K562 (cell line): Measurements from ENCODE around the gene CAMK1D. TPM values are rescaled to one million over a fixed set of nuclear protein-coding genes. Genes with fewer than 3 reads are reported as not detected.

Experiments
- ATAC-seq: fragments of 200-7000 bp; cut with Tn5 transposase; 3 replicates; pipeline ENCODE4 v1.9.1; 2020; ENCODE audit warnings: moderate library complexity
- BruUV-seq: library from RNA; stranded (reverse); fragments of 400-500 nt; replicated peaks from 2 replicates; lab custom pipeline; 2021; lab: Mats Ljungman, UMichigan
- CTCF ChIA-PET: fragments of 300-600 bp; formaldehyde crosslinking; extraction: SDS; loops from one replicate; lab custom pipeline; 2021; ENCODE audit warnings: low intra/inter-chr PET ratio; lab: Yijun Ruan, JAX
- POLR2A ChIA-PET: fragments of 300-600, 350-650 bp; sonication (Branson Sonifier 250); formaldehyde crosslinking; extraction: SDS; loops from one replicate; lab custom pipeline; 2021; ENCODE audit warnings: antibody characterized with exemption, inconsistent platforms; lab: Yijun Ruan, JAX
- DNase-seq, 4 experiments: peaks; one replicate each; pipeline versions ENCODE4 v3.0.0 to v3.0.0-alpha.2; 2011 to 2018; ENCODE audit warnings: low spot score in 3 of 4, mixed read lengths in 3 of 4; ENCODE audit errors: extremely low read depth in 1 of 4
- FAIRE-seq: peaks from 2 replicates; lab custom pipeline; 2011; peaks lifted over from hg19 to GRCh38; lab: Jason Lieb, UNC
- H2AFZ ChIP-seq: 2 replicates; pipeline ENCODE4 v1.6.0; 2011; ENCODE audit warnings: low read depth, low read length, control low read depth, inconsistent platforms
- H3K27ac ChIP-seq: fragments of 200-600 bp; 3 replicates; pipeline ENCODE4 v1.8.0; 2011; ENCODE audit warnings: low read depth, mild to moderate bottlenecking, control low read depth, inconsistent platforms, low read length, moderate library complexity, mixed read lengths; ENCODE audit errors: extremely low read depth
- H3K27me3 ChIP-seq, 2 experiments: fragments of 300-600 bp in 1 of 2; 2 replicates in 1 of 2; 3 replicates in 1 of 2; pipeline versions ENCODE4 v1.6.0 to v1.8.0; 2011; ENCODE audit warnings: inconsistent platforms in 2 of 2, low read length in 2 of 2, mild to moderate bottlenecking in 1 of 2, mixed read lengths in 1 of 2, moderate library complexity in 1 of 2; ENCODE audit not compliant: control insufficient read depth in 2 of 2, insufficient read depth in 2 of 2
- H3K36me3 ChIP-seq: fragments of 300-600 bp; 3 replicates; pipeline ENCODE4 v1.8.0; 2011; ENCODE audit warnings: mild to moderate bottlenecking, low read length, inconsistent platforms; ENCODE audit not compliant: control insufficient read depth, insufficient read depth
- H3K4me1 ChIP-seq, 2 experiments: fragments of 200-600 bp in 1 of 2; replicated peaks in 1 of 2; 2 replicates in 1 of 2; 3 replicates in 1 of 2; pipeline versions ENCODE4 v1.5.1 to v1.8.0; 2011; ENCODE audit warnings: inconsistent platforms in 2 of 2, low read length in 2 of 2, mild to moderate bottlenecking in 1 of 2, mixed read lengths in 1 of 2, moderate library complexity in 1 of 2; ENCODE audit not compliant: control insufficient read depth in 2 of 2, insufficient read depth in 2 of 2
- H3K4me2 ChIP-seq: 2 replicates; pipeline ENCODE4 v1.6.1; 2011; ENCODE audit warnings: low read length, control low read depth, inconsistent platforms, mixed read lengths; ENCODE audit not compliant: insufficient read depth
- H3K4me3 ChIP-seq: fragments of 200-600 bp; sonication (generic), shearing (Covaris generic); 2 replicates; pipeline ENCODE4 v1.5.1; 2016; ENCODE audit warnings: control low read depth, inconsistent platforms
- H3K79me2 ChIP-seq: fragments of 200-600 bp; 3 replicates; pipeline ENCODE4 v1.8.0; 2011; ENCODE audit warnings: low read length, inconsistent platforms; ENCODE audit not compliant: control insufficient read depth, insufficient read depth
- H3K9ac ChIP-seq, 2 experiments: 2 replicates each; pipeline versions ENCODE4 v1.6.0 to v1.6.1; 2011; ENCODE audit warnings: low read depth in 2 of 2, low read length in 2 of 2, control low read depth in 1 of 2, inconsistent platforms in 1 of 2, mild to moderate bottlenecking in 1 of 2, mixed read lengths in 1 of 2; ENCODE audit not compliant: insufficient read depth in 1 of 2
- H3K9me1 ChIP-seq: one replicate; pipeline ENCODE4 v1.6.0; 2011; ENCODE audit warnings: inconsistent platforms, mild to moderate bottlenecking, low read length, moderate library complexity; ENCODE audit not compliant: control insufficient read depth, insufficient read depth
- H3K9me3 ChIP-seq: replicated peaks from 2 replicates; pipeline ENCODE4 v1.5.1; 2011; ENCODE audit warnings: low read depth, low read length, inconsistent platforms; ENCODE audit not compliant: control insufficient read depth, insufficient read depth
- H4K20me1 ChIP-seq: replicated peaks from 2 replicates; pipeline ENCODE4 v1.6.1; 2011; ENCODE audit warnings: low read length, inconsistent platforms, mixed read lengths; ENCODE audit not compliant: control insufficient read depth, insufficient read depth
- BCL6 ChIP-seq: fragments of 250-450 bp; sonication (Bioruptor Pico); IDR thresholded peaks from 2 replicates; pipeline ENCODE4 v1.4.0; 2020
- CBFA2T3 ChIP-seq: fragments of 450-650 bp; IDR thresholded peaks from 2 replicates; pipeline ENCODE4 v1.6.1; 2017
- CCNT2 ChIP-seq: IDR thresholded peaks from 2 replicates; pipeline ENCODE4 v1.6.1; 2011; ENCODE audit warnings: borderline replicate concordance, low read depth, mild to moderate bottlenecking, moderate library complexity, mixed read lengths, low read length; ENCODE audit not compliant: insufficient read length; ENCODE audit errors: extremely low read depth
- CHCHD3 ChIP-seq: fragments of 250-450 bp; sonication (Bioruptor Pico); IDR thresholded peaks from 2 replicates; pipeline ENCODE4 v2.1.2; 2022; ENCODE audit warnings: mild to moderate bottlenecking
- HDAC1 ChIP-seq, 2 experiments: fragments of 450-650 bp; IDR thresholded peaks; 2 replicates each; pipeline ENCODE4 v1.6.1; 2016 to 2017; ENCODE audit warnings: inconsistent platforms in 1 of 2, mild to moderate bottlenecking in 1 of 2, moderate library complexity in 1 of 2
- HNRNPK ChIP-seq: fragments of 200-400 bp; formaldehyde crosslinking; IDR thresholded peaks from one replicate; pipeline ENCODE4 v1.6.1; 2018; ENCODE audit warnings: mild to moderate bottlenecking, low read depth, low read length; ENCODE audit not compliant: poor library complexity, severe bottlenecking
- JUN ChIP-seq, 2 experiments: sonication (generic) in 1 of 2; formaldehyde crosslinking in 1 of 2; IDR thresholded peaks; 2 replicates each; pipeline versions ENCODE4 v1.6.1 to v1.8.0; 2012 to 2022; ENCODE audit warnings: borderline replicate concordance in 2 of 2, mild to moderate bottlenecking in 2 of 2, improper control_type of control experiment in 1 of 2, low read depth in 1 of 2, low read length in 1 of 2, missing genetic modification reagents in 1 of 2
- KAT8 ChIP-seq: fragments of 450-650 bp; IDR thresholded peaks from 2 replicates; pipeline ENCODE4 v1.6.1; 2016; ENCODE audit warnings: low read depth, mild to moderate bottlenecking
- MED1 ChIP-seq: sonication (generic); formaldehyde crosslinking; IDR thresholded peaks from 2 replicates; pipeline ENCODE4 v1.8.1; 2023; ENCODE audit warnings: missing genetic modification reagents, borderline replicate concordance
- TCFL5 ChIP-seq: fragments of 250-450 bp; sonication (Bioruptor Pico); conservative IDR thresholded peaks from 2 replicates; pipeline ENCODE4 v1.6.1; 2021; ENCODE audit warnings: mild to moderate bottlenecking, moderate library complexity, matching md5 sums
- ZHX1 ChIP-seq: fragments of 150-350 bp; conservative IDR thresholded peaks from 2 replicates; pipeline ENCODE4 v1.6.1; 2014; ENCODE audit warnings: low read length
- ZNF140 ChIP-seq: fragments of 250-450 bp; sonication (Bioruptor Pico); IDR thresholded peaks from 2 replicates; pipeline ENCODE4 v1.8.0; 2021; ENCODE audit warnings: moderate library complexity, mild to moderate bottlenecking, inconsistent platforms
- ZNF444 ChIP-seq: fragments of 250-450 bp; sonication (Bioruptor Pico); IDR thresholded peaks from 2 replicates; pipeline ENCODE4 v1.4.0; 2020; ENCODE audit warnings: mild to moderate bottlenecking, moderate library complexity
- ZNF592 ChIP-seq: fragments of 450-650 bp; IDR thresholded peaks from 2 replicates; pipeline ENCODE4 v1.6.1; 2017; ENCODE audit warnings: antibody characterized with exemption, mild to moderate bottlenecking
- WGBS: fragments of 100-300 bp; shearing (Covaris generic); methylation state at CpG from one replicate; pipeline ENCODE4 v1.1.6; 2016; ENCODE audit warnings: low coverage, mixed read lengths; ENCODE audit not compliant: insufficient coverage; ENCODE audit errors: missing lambda C conversion rate; 5-methylcytosine and 5-hydroxymethylcytosine counted together
- in situ Hi-C: fragments of 300-500 bp; cut with MboI; formaldehyde crosslinking; loops from 4 replicates; pipeline ENCODE4 v1.15.0; 2018; ENCODE audit warnings: inconsistent platforms, mixed read lengths
- intact Hi-C: fragments of 100-400 bp; cut with micrococcal nuclease; formaldehyde crosslinking; loops from 2 replicates; pipeline ENCODE4 v1.14.2; 2022
- polyA plus RNA-seq, 8 experiments: library from polyadenylated mRNA; depleted of rRNA in 4 of 8; stranded (reverse) in 5 of 8; unstranded in 3 of 8; fragments of >200 nt; fragmentation: Nextera tagmentation in 2 of 8; fragmentation: Illumina TruSeq in 1 of 8; extraction: Ambion mirVana in 2 of 8; extraction: Trizol in 1 of 8; gene quantifications; 2 replicates each; pipeline versions ENCODE4 v1.2.1 to v1.2.3, GENCODE V29; 2011 to 2014; ENCODE audit warnings: inconsistent platforms in 1 of 8, missing spikeins in 1 of 8
- total RNA-seq, 7 experiments: library from RNA; depleted of rRNA in 6 of 7; stranded (reverse); fragments of >200 nt in 6 of 7; fragmentation: Illumina TruSeq in 2 of 7; extraction: Trizol in 2 of 7; gene quantifications; 2 replicates each; pipeline versions ENCODE4 v1.2.1 to v1.2.3, GENCODE V29; 2011 to 2021; ENCODE audit warnings: low replicate concordance in 1 of 7

The CAMK1D gene
- total and polyA plus RNA-seq, 9 of the 15 experiments (the other 6 are each of a cell fraction or from before 2014, with no cell fraction given), result 0.12 to 0.24 (median 0.20) TPM; not detected in 5

DNA sequence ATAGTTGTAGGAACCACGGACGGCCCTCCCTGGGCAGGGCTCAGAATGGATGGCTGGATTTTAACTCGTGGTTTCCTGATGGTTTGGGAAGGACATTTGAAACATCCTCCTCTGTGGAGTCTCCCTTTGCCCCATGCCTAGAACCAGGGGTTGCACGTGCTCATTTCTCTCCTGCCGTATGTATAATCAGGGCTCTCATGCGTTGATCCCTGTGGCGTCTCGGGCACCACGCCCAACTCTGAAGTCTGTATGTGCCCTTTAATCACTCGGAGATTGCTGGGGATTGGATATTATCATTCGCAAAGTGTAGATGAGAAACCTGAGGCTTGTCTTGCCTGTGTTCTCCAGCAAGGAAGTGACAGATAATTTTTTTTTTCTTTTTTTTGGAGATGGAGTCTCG, 257.1 kb downstream of the CAMK1D start:
- no peak overlapping the region for H3K9ac ChIP-seq
- FAIRE-seq (no peak), ATAC-seq (no peak), DNase-seq (no peak)
- peaks cover 2% of the 10 kb centered on the region for H3K9me1 ChIP-seq
- ChIA-PET CTCF (no interaction called here), POLR2A (no interaction called here)
- WGBS, result under 1% methylated on average over 12 of the region's 12 CpGs
- peaks cover 24 to 48% of the 10 kb centered on the region in 2 experiments for H3K27me3 ChIP-seq
- H3K4me2 ChIP-seq, result no peak overlapping the region
- H3K9me3 ChIP-seq, result no peaks in the 10 kb centered on the region
- BruUV-seq, result no TSS peak
- no peaks in the 10 kb centered on the region for H3K36me3 ChIP-seq
- H4K20me1 ChIP-seq, result no peaks in the 10 kb centered on the region
- H3K4me1 ChIP-seq, result no peaks in the 10 kb centered on the region
- H3K4me3 ChIP-seq, result no peak overlapping the region
- in situ Hi-C loops (no loop called here), intact Hi-C loops (no loop called here)
- H2AFZ ChIP-seq, result no peak overlapping the region
- H3K79me2 ChIP-seq, result no peaks in the 10 kb centered on the region
- H3K27ac ChIP-seq, result no peak overlapping the region
- TF ChIP-seq ZNF444 (CRISPR knock-in tag) (no peak), CHCHD3 (CRISPR knock-in tag) (no peak), BCL6 (no peak), HNRNPK (no peak), MED1 (CRISPR knock-in tag) (no peak), HDAC1 (IDR thresholded peaks at IDR 0.05) (no peak), TCFL5 (no peak), KAT8 (no peak), JUN (IDR thresholded peaks at IDR 0.05; ENCODE audit: borderline replicate concordance, low read depth, low read length) (no peak), JUN (CRISPR knock-in tag; IDR thresholded peaks at IDR 0.05; ENCODE audit: borderline replicate concordance) (no peak), CCNT2 (no peak), ZNF592 (no peak), ZHX1 (no peak), CBFA2T3 (no peak), ZNF140 (no peak)
